ENCODE data around the gene TERT.

DNA sequence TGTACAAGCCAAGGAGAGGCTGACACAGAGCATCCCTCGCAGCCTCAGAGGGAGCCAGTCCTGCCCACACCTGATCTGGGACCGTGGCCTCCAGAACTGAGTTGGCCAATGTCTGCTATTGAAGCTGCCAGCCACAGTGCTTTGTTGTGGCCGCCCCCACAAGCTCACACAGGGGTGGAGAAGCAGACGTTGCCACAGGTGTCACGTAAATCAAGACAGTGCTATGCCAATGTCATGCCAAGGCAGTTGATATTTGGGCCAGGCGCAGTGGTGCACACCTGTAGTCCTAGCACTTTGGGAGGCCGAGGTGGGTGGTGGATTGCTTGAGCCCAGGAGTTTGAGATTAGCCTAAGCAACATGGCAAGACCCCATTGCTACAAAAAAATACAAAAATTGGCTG is 17.3 kb upstream of the TERT start:
- TF ChIP-seq TCF4 (CRISPR knock-in tag; IDR thresholded peaks at IDR 0.05; ENCODE audit: borderline replicate concordance) (no peak), BACH2 (CRISPR knock-in tag; IDR thresholded peaks at IDR 0.05; ENCODE audit: borderline replicate concordance) (no peak), GLIS3 (CRISPR knock-in tag; IDR thresholded peaks at IDR 0.05) (no peak), SNAI2 (CRISPR knock-in tag; IDR thresholded peaks at IDR 0.05) (no peak), RARB (CRISPR knock-in tag; IDR thresholded peaks at IDR 0.05) (no peak), ESRRG (CRISPR knock-in tag; IDR thresholded peaks at IDR 0.05) (no peak), CSDC2 (CRISPR knock-in tag; IDR thresholded peaks at IDR 0.05) (no peak)
- TF ChIP-seq, protein P1, sequence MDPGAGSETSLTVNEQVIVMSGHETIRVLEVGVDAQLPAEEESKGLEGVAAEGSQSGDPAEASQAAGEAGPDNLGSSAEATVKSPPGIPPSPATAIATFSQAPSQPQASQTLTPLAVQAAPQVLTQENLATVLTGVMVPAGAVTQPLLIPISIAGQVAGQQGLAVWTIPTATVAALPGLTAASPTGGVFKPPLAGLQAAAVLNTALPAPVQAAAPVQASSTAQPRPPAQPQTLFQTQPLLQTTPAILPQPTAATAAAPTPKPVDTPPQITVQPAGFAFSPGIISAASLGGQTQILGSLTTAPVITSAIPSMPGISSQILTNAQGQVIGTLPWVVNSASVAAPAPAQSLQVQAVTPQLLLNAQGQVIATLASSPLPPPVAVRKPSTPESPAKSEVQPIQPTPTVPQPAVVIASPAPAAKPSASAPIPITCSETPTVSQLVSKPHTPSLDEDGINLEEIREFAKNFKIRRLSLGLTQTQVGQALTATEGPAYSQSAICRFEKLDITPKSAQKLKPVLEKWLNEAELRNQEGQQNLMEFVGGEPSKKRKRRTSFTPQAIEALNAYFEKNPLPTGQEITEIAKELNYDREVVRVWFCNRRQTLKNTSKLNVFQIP (CRISPR knock-in tag; IDR thresholded peaks at IDR 0.05; ENCODE audit: borderline replicate concordance, low read depth), result no peak
- TF ChIP-seq, protein P2, sequence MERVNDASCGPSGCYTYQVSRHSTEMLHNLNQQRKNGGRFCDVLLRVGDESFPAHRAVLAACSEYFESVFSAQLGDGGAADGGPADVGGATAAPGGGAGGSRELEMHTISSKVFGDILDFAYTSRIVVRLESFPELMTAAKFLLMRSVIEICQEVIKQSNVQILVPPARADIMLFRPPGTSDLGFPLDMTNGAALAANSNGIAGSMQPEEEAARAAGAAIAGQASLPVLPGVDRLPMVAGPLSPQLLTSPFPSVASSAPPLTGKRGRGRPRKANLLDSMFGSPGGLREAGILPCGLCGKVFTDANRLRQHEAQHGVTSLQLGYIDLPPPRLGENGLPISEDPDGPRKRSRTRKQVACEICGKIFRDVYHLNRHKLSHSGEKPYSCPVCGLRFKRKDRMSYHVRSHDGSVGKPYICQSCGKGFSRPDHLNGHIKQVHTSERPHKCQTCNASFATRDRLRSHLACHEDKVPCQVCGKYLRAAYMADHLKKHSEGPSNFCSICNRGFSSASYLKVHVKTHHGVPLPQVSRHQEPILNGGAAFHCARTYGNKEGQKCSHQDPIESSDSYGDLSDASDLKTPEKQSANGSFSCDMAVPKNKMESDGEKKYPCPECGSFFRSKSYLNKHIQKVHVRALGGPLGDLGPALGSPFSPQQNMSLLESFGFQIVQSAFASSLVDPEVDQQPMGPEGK (CRISPR knock-in tag; IDR thresholded peaks at IDR 0.05; ENCODE audit: borderline replicate concordance), result no peak

All from SK-N-SH treated with all-trans-retinoic acid at 6 μM for 48 hours (cell line).